Type B pancreatic cell (in vitro differentiated cells): ENCODE results near the gene NTM. TPM values are rescaled to one million over a fixed set of nuclear protein-coding genes. Genes with fewer than 3 reads are reported as not detected.

Experiments used
- DNase-seq: peaks from one replicate; pipeline ENCODE4 v3.0.0; 2021; ENCODE audit warnings: mixed read lengths; ENCODE audit not compliant: unreplicated experiment; ENCODE audit errors: extremely low spot score
- H3K27ac Mint-ChIP-seq: 2 replicates; pipeline ENCODE4 v1.8.0; 2021; ENCODE audit warnings: mild to moderate bottlenecking, mixed read lengths
- H3K27me3 Mint-ChIP-seq: 2 replicates; pipeline ENCODE4 v1.8.0; 2021; ENCODE audit warnings: mixed read lengths
- H3K36me3 Mint-ChIP-seq: 2 replicates; pipeline ENCODE4 v1.8.0; 2021; ENCODE audit warnings: mixed read lengths
- H3K4me1 Mint-ChIP-seq: one replicate; pipeline ENCODE4 v1.8.0; 2021; ENCODE audit warnings: mixed read lengths; ENCODE audit not compliant: unreplicated experiment
- H3K4me3 Mint-ChIP-seq: 2 replicates; pipeline ENCODE4 v1.8.0; 2021; ENCODE audit warnings: mild to moderate bottlenecking, mixed read lengths
- H3K9me3 Mint-ChIP-seq: 2 replicates; pipeline ENCODE4 v1.8.0; 2021; ENCODE audit warnings: mixed read lengths
- total RNA-seq: library from RNA; stranded (reverse); gene quantifications from 2 replicates; pipeline ENCODE4 v1.2.1, GENCODE V29; 2021; ENCODE audit warnings: low replicate concordance
- TF ChIP-seq, protein P1 (sequence below): fragments of 200-600 bp; sonication (generic); conservative IDR thresholded peaks from 2 replicates; pipeline ENCODE4 v1.5.0; 2021; ENCODE audit warnings: antibody characterized with exemption, mild to moderate bottlenecking

NTM gene
- total RNA-seq, 1 donor from 2014 or later = 19.2 TPM

DNA sequence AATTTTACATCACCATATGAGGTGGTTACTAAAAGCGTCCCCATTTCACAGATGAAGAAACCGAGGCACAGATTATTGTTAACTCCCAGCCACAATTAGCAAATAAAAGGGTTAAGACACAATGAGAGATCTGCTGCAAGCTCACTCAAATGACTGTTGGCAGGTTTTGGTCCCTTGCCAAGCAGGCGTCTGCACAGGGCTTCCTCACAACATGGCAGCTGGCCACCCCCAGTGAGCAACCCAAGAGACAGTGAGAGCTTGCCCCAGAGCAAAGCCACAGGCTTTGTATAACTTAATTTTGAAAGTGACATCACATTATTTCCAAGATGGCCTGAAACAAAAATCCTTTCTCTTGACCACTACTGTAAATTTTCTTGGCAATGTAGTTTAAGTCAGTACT, 217.6 kb downstream of the NTM start:
- DNase-seq = no peak
- no peaks in the 10 kb centered on the region for H3K9me3 Mint-ChIP-seq
- H3K27me3 Mint-ChIP-seq = peaks cover 23% of the 10 kb centered on the region
- H3K27ac Mint-ChIP-seq = no peak overlapping the region
- TF ChIP-seq, protein P1, sequence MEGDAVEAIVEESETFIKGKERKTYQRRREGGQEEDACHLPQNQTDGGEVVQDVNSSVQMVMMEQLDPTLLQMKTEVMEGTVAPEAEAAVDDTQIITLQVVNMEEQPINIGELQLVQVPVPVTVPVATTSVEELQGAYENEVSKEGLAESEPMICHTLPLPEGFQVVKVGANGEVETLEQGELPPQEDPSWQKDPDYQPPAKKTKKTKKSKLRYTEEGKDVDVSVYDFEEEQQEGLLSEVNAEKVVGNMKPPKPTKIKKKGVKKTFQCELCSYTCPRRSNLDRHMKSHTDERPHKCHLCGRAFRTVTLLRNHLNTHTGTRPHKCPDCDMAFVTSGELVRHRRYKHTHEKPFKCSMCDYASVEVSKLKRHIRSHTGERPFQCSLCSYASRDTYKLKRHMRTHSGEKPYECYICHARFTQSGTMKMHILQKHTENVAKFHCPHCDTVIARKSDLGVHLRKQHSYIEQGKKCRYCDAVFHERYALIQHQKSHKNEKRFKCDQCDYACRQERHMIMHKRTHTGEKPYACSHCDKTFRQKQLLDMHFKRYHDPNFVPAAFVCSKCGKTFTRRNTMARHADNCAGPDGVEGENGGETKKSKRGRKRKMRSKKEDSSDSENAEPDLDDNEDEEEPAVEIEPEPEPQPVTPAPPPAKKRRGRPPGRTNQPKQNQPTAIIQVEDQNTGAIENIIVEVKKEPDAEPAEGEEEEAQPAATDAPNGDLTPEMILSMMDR = no peak
- no peaks in the 10 kb centered on the region for H3K36me3 Mint-ChIP-seq
- no peak overlapping the region for H3K4me3 Mint-ChIP-seq
- H3K4me1 Mint-ChIP-seq = peaks cover 35% of the 10 kb centered on the region

DNA sequence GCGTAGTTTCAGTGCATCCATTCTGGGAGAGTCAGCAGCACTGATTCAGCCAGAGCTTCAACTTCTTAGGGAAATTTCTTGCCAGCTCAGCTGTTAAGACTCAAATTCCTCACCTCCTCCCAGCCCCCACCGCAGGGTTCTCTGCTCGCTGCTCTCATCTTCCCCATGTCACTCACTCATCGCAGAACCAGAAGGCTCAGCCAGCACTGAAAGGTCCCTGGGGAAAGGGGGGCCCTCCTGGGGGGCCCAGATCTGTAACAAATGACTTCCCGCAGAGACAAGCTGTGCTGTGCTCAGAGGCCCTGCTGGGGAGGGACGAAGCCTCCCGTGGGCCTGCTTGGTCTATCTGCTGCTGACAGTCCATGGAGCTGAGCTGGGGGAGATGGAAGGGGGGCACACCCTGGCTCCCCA, 220.6 kb downstream of the NTM start:
- no peaks in the 10 kb centered on the region for H3K9me3 Mint-ChIP-seq
- peaks cover 31% of the 10 kb centered on the region for H3K4me1 Mint-ChIP-seq
- H3K36me3 Mint-ChIP-seq = no peaks in the 10 kb centered on the region
- H3K27ac Mint-ChIP-seq = no peak overlapping the region
- DNase-seq = no peak
- H3K4me3 Mint-ChIP-seq = no peak overlapping the region
- peaks cover 24% of the 10 kb centered on the region for H3K27me3 Mint-ChIP-seq
- TF ChIP-seq, protein P1 = no peak

DNA sequence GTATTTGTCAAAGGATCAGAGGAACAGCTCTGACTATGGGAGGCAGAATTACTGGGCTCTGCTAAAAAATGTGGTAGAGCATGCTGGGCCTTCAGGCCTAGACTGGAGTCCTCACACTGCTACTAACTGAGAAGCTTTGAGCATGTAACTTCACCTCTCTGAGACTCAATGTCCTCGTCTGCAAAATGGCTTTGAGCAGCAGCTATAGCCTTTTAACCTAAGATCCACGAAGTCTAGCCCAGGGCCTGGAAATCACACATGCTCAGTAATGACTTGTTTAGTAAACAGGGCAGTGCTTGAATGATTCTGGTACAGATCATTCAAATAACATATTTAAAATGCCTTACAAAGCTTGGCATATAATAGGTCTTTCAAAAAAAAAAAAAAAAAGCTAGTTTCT, 221.7 kb downstream of the NTM start:
- DNase-seq = no peak
- H3K4me3 Mint-ChIP-seq = no peak overlapping the region
- peaks cover 30% of the 10 kb centered on the region for H3K27me3 Mint-ChIP-seq
- H3K36me3 Mint-ChIP-seq = no peaks in the 10 kb centered on the region
- no peaks in the 10 kb centered on the region for H3K9me3 Mint-ChIP-seq
- H3K27ac Mint-ChIP-seq = no peak overlapping the region
- peaks cover 32% of the 10 kb centered on the region for H3K4me1 Mint-ChIP-seq
- TF ChIP-seq, protein P1 = no peak

DNA sequence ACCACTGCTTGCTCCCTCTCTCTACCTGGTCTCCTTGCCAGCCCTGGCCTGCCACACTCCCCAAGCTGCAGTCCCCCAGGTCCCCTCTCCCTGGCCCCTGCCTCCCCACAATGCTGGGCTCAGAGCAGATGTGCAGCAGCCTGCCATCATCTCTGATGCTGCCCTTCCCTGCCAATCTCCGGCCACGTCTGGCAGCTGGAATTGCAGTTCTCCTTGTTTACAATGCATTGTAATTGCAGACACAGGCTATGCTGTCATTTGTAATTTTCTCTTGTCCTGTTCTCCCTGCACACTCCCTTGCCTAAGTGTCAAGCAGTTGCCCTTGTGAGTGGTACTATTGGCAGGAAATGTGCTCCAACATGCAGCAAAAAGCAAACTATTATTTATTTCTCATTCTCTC, 222.3 kb downstream of the NTM start:
- Mint-ChIP-seq H3K36me3 (no peaks in the 10 kb centered on the region), H3K4me1 (peaks cover 32% of the 10 kb centered on the region), H3K4me3 (no peak overlapping the region), H3K27ac (no peak overlapping the region), H3K27me3 (peaks cover 35% of the 10 kb centered on the region), H3K9me3 (no peaks in the 10 kb centered on the region)
- TF ChIP-seq, protein P1 = no peak
- no peak for DNase-seq

DNA sequence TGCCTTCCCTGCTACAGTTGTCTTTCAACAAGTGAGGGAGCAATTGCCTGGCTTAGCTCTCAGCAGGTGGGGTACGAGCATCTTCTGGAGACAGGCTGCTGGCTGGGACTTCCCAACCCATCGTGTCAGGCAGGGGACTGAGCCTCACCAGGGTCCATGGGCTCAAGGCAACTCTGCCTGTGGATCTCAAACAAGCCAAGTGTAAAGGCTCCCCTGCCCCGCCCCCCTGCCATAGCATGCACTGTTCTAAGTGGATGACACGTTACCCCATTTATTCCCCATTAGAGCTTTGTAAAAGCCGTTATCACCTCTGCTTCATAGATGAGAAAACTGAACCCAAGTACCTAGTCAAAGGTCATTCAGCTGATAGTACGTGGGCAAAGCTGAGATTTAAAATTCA, 222.9 kb downstream of the NTM start:
- H3K4me3 Mint-ChIP-seq = no peak overlapping the region
- no peak overlapping the region for H3K27ac Mint-ChIP-seq
- H3K27me3 Mint-ChIP-seq = peaks cover 37% of the 10 kb centered on the region
- TF ChIP-seq, protein P1 = no peak
- DNase-seq = no peak
- no peaks in the 10 kb centered on the region for H3K9me3 Mint-ChIP-seq
- H3K36me3 Mint-ChIP-seq = no peaks in the 10 kb centered on the region
- peaks cover 32% of the 10 kb centered on the region for H3K4me1 Mint-ChIP-seq

DNA sequence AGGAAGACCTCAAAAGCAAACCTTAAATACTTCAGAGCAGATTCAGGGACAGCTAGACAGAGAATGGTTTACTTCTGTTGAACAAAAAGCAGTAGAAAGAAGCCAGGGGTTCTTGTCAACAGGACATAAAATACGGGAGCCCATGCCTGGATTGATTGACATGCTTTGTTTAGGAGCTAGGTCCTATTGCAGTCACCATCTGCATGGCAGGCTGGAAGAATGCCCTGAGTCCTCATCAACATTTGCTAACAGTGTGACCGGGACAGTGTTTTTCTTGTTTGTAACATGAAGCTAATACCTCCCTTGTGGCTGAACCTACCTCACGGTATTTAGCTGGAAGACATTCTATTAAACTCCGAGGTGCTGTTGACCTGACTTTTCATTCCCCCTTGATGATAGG, 225.4 kb downstream of the NTM start:
- DNase-seq = no peak
- Mint-ChIP-seq H3K4me3 (no peak overlapping the region), H3K9me3 (no peaks in the 10 kb centered on the region), H3K36me3 (no peaks in the 10 kb centered on the region), H3K27me3 (peaks cover 28% of the 10 kb centered on the region), H3K27ac (no peak overlapping the region), H3K4me1 (peaks cover 24% of the 10 kb centered on the region)
- TF ChIP-seq, protein P1 = no peak
